ENCODE data around the gene MED8. TPM values are rescaled to one million over a fixed set of nuclear protein-coding genes. Genes with fewer than 3 reads are reported as not detected.

The MED8 gene
- total and polyA plus RNA-seq, 2 of the 4 experiments (the other 2 are of a cell fraction), result 61.1 to 120 TPM

DNA sequence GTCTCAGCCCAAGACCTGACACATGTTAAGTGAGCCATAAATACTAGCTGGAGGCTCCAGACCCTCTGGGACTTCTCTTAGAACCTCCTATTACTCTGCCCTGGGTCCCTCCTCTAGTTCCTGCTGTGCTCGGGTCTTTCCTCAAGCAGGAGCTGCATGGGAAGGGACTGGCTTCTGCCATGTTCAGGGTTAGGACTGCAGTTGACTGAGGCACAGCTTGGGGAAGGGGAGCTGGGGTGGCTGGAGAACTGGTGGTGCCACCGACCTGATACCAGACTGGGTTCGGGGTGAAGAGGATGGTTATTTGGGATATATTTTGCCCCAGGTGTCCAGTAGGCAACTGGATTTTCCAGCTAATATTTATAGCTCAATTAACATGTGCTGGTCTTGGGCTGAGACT, 48.4 kb upstream of the MED8 start:
- Histone ChIP-seq H2BK15ac (ENCODE audit: low read depth, low read length) (no peak overlapping the region), H2AK5ac (ENCODE audit: low read depth, low read length) (no peak overlapping the region), H3K18ac (ENCODE audit: low read depth, low read length) (no peak overlapping the region), H3K4me1 (ENCODE audit: control insufficient read depth, insufficient read depth, low read length) (peaks cover 2% of the 10 kb centered on the region; the same call in 1 of the 2 replicates), H3K4me2 (ENCODE audit: low read depth, low read length) (no peak overlapping the region), H3K9me1 (ENCODE audit: insufficient read depth, low read length) (peaks cover 9% of the 10 kb centered on the region), H3K27me3 (ENCODE audit: control insufficient read depth, insufficient read depth, low read length) (no peaks in the 10 kb centered on the region), H3K36me3 (ENCODE audit: control insufficient read depth, insufficient read depth, low read length) (peaks cover 69% of the 10 kb centered on the region), H3K9ac (ENCODE audit: low read depth, low read length) (no peak overlapping the region), H3K9me3 (ENCODE audit: control insufficient read depth, insufficient read depth, low read length) (no peaks in the 10 kb centered on the region), H3K27ac (ENCODE audit: insufficient read depth, low read length) (no peak overlapping the region), H3K4ac (ENCODE audit: low read depth, low read length) (no peak overlapping the region), H2BK120ac (ENCODE audit: low read depth, low read length) (no peak overlapping the region), H3K23ac (ENCODE audit: low read depth, low read length) (no peak overlapping the region), H4K8ac (ENCODE audit: low read depth in 2 of 2, low read length in 2 of 2) (no peak overlapping the region), H2AFZ (replicated peaks; ENCODE audit: low read length, poor library complexity) (no peak overlapping the region), H4K91ac (ENCODE audit: insufficient read depth, low read depth, low read length) (no peak overlapping the region), H4K20me1 (ENCODE audit: insufficient read depth, low read length) (no peaks in the 10 kb centered on the region; the same call in 1 of the 2 replicates), H3K56ac (ENCODE audit: extremely low read depth, insufficient read depth, low read length) (no peak overlapping the region), H3K79me1 (ENCODE audit: low read depth in 1 of 2, low read length in 2 of 2) (no peaks in the 10 kb centered on the region), H2AK9ac (replicated peaks; ENCODE audit: low read depth, low read length, poor library complexity) (no peak overlapping the region), H3K14ac (replicated peaks; ENCODE audit: low read depth, low read length) (no peak overlapping the region), H4K5ac (ENCODE audit: low read depth, low read length) (no peak overlapping the region), H3K4me3 (ENCODE audit: insufficient read depth, low read depth, low read length) (no peak overlapping the region), H2BK20ac (ENCODE audit: low read depth, low read length) (no peak overlapping the region), H2BK5ac (ENCODE audit: low read depth, low read length, poor library complexity, severe bottlenecking) (no peak overlapping the region)
- BruUV-seq (replicated peaks), result no TSS peak
- intact Hi-C loops (cut with micrococcal nuclease) (no loop called here), in situ Hi-C loops (cut with MboI; ENCODE audit: low sequenced_read_pairs) (no loop called here), dilution Hi-C loops (cut with HindIII; ENCODE audit: low sequenced_read_pairs, unreplicated experiment) (no loop called here)
- POLR2A ChIA-PET (ENCODE audit: unreplicated experiment), result no interaction called here
- no CpG with 5 or more reads among the region's 3 CpGs for WGBS, 2 experiments (ENCODE audit: extremely low coverage in 2 of 2, insufficient read length in 1 of 2)
- no peak for TF ChIP-seq MXI1 (IDR thresholded peaks at IDR 0.05; ENCODE audit: borderline replicate concordance, low read depth, low read length)
- no peak for TF ChIP-seq RCOR1 (IDR thresholded peaks at IDR 0.05; ENCODE audit: insufficient replicate concordance, low read length)
- TF ChIP-seq, protein P1, sequence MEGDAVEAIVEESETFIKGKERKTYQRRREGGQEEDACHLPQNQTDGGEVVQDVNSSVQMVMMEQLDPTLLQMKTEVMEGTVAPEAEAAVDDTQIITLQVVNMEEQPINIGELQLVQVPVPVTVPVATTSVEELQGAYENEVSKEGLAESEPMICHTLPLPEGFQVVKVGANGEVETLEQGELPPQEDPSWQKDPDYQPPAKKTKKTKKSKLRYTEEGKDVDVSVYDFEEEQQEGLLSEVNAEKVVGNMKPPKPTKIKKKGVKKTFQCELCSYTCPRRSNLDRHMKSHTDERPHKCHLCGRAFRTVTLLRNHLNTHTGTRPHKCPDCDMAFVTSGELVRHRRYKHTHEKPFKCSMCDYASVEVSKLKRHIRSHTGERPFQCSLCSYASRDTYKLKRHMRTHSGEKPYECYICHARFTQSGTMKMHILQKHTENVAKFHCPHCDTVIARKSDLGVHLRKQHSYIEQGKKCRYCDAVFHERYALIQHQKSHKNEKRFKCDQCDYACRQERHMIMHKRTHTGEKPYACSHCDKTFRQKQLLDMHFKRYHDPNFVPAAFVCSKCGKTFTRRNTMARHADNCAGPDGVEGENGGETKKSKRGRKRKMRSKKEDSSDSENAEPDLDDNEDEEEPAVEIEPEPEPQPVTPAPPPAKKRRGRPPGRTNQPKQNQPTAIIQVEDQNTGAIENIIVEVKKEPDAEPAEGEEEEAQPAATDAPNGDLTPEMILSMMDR (conservative IDR thresholded peaks at IDR 0.05; ENCODE audit: low read depth, low read length), result no peak
- no peak for TF ChIP-seq MAFK (IDR thresholded peaks at IDR 0.05; ENCODE audit: low read depth, low read length)
- no peak for TF ChIP-seq BHLHE40 (IDR thresholded peaks at IDR 0.05; ENCODE audit: low read depth, low read length)
- TF ChIP-seq RFX5 (IDR thresholded peaks at IDR 0.05; ENCODE audit: low read depth, low read length), result no peak
- TF ChIP-seq, protein P2, sequence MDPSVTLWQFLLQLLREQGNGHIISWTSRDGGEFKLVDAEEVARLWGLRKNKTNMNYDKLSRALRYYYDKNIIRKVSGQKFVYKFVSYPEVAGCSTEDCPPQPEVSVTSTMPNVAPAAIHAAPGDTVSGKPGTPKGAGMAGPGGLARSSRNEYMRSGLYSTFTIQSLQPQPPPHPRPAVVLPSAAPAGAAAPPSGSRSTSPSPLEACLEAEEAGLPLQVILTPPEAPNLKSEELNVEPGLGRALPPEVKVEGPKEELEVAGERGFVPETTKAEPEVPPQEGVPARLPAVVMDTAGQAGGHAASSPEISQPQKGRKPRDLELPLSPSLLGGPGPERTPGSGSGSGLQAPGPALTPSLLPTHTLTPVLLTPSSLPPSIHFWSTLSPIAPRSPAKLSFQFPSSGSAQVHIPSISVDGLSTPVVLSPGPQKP (IDR thresholded peaks at IDR 0.05; ENCODE audit: borderline replicate concordance, low read depth, low read length), result no peak
- TF ChIP-seq, protein P3, sequence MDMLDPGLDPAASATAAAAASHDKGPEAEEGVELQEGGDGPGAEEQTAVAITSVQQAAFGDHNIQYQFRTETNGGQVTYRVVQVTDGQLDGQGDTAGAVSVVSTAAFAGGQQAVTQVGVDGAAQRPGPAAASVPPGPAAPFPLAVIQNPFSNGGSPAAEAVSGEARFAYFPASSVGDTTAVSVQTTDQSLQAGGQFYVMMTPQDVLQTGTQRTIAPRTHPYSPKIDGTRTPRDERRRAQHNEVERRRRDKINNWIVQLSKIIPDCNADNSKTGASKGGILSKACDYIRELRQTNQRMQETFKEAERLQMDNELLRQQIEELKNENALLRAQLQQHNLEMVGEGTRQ (IDR thresholded peaks at IDR 0.05; ENCODE audit: low read depth, low read length), result no peak
- TF ChIP-seq MAZ (IDR thresholded peaks at IDR 0.05; ENCODE audit: borderline replicate concordance, low read depth, low read length), result no peak
- no peak for TF ChIP-seq NFE2L2 (IDR thresholded peaks at IDR 0.05; ENCODE audit: low read depth, low read length)
- TF ChIP-seq SMC3 (IDR thresholded peaks at IDR 0.05; ENCODE audit: low read depth, low read length), result no peak
- TF ChIP-seq POLR2A (IDR thresholded peaks at IDR 0.05; ENCODE audit: low read depth, low read length), result no peak
- no peak for TF ChIP-seq FOS (IDR thresholded peaks at IDR 0.05; ENCODE audit: low read depth, low read length)
- TF ChIP-seq CHD1 (IDR thresholded peaks at IDR 0.05; ENCODE audit: low read depth, low read length), result no peak
- no peak for TF ChIP-seq RAD21 (IDR thresholded peaks at IDR 0.05; ENCODE audit: low read length)
- TF ChIP-seq CEBPB (IDR thresholded peaks at IDR 0.05; ENCODE audit: low read depth, low read length), result no peak
- CTCF ChIA-PET, result no interaction called here
- no peak for DNase-seq
- ATAC-seq (ENCODE audit: low read depth), result no peak

All from IMR-90 (cell line).